NCI-H1930 (cell line): ENCODE data around the gene PHOSPHO1.

Source experiments
- DNase-seq, 2 experiments: peaks; one replicate each; lab custom pipeline; 2025; lab: John Stamatoyannopoulos, UW

Gene PHOSPHO1

DNA sequence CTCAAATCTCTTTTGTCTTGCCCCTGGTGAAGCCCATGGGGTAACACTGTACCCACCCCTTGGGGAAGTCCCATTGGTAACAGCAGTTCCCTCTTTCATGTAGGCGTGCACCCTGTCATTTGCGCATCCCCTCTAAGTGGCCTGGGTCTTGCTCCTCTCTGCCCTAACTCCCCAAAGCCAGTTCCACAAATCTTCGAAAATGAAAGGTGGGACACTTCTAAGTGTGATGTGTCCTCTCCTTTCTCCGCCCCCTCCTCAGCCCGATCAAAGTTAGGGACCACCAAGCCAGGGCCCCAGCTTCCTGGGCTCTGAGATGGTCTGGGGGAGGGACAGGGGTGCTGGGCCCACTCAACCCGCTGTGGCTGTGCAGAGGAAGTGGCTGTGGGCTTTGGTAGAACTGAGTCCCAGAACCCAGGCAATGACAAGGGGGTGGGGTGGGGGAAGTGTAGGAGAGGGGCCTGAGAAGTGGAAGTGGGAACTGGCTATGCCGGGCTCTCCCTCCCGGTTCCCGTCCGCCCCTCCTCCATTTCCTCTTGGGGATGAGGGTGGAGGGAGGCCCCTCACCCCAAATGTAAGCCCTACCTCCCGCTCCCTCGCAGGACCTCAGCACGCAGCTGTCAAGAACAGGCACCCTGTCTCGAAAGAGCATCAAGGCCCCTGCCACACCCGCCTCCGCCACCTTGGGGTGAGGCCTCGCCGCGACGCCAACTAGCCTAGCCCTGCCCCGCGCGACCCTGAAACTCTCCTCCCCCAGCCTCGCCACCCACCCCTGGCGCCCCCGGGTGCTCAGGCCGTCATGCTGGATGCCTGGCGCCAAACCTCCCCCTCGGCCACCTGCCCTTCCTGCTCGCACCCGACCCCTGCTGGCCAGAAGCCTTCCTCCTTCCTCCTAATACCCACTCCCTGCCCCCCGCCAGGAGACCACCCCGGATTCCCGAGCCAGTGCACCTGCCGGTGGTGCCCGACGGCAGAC lies 11.4 kb downstream of the PHOSPHO1 start:
- DNase-seq: no peak

DNA sequence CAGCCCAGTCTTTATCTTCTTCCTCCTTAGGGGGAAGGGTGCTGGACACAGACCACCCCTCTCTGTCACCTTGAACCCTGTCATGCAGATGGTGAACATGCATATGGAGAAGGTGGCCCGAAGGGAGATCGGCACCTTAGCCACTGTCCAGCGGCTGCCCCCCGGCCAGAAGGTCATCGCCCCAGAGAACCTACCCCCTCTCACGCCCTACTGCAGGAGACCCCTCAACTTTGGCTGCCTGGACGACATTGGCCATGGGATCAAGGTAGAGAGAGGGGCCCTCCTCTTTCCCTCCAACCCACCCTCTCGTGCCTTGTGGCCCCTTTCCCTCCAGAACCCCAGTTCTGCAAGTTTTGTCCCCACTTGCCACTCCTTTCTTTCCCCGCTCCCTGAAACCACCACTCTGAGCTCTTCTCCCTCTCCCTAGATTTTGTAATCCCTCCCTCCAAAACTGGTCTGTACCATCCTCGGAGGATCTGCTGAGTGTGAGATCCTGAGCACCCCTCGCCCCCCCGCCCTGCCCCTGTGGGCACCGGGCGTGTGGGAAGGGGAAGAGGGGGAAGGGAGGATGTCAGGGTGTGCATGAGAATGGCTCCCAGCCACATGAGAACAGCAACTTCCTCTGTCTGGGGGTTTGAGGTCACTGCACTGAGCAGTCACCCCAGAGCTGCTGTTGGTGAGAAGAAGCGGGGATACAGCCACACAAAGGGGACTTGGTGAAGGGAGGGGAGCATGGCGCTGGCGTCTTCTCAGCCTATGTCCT lies 12.8 kb downstream of the PHOSPHO1 start:
- no peak for DNase-seq

DNA sequence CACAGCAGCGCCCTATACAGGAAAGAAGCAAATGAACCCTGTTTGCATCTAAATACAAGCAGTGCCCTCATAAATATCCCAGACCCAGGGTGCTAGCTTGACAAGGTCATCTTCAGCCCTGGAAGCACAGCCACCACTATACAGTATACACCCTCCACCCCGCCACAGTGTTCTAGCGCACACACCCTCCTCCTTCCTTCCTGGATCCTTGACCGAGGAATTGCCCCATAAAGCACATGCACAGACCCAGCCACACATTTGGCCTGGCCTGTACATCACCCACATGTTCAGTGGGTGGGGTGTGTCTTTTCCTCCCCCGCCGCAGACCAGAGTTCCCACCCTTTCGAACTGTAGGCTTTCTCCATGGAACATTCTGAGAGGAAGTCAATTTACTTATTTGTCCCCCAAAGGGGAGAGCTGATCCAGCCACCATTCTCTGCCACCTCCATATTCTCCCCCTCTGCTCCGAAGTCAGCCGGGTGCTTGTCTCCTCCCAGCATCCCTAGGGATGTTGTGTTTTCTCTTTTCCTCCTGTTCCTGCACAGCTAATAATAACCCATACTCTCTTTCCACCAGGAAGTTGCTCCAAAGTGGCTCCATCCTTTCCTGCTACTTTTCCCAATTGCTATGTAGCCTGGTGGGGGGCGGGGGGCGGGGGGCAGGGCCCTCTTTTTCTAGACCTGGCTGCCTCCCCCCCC lies 13.5 kb downstream of the PHOSPHO1 start:
- DNase-seq: no peak

DNA sequence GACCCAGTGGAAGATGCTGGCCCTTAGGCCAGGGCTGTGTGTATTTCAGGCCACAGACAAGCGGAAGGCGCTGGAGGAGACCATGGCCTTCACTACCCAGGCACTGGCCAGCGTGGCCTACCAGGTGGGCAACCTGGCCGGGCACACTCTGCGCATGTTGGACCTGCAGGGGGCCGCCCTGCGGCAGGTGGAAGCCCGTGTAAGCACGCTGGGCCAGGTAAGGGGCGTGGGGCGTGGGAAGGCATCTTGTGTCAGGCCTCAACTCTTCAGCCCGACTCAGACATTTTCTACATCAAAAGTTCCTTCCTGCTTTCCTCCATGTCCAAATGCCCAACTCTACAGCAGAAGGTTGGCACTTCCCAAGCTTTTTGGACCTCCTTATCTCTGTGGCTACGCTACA lies 14.1 kb downstream of the PHOSPHO1 start:
- no peak for DNase-seq

DNA sequence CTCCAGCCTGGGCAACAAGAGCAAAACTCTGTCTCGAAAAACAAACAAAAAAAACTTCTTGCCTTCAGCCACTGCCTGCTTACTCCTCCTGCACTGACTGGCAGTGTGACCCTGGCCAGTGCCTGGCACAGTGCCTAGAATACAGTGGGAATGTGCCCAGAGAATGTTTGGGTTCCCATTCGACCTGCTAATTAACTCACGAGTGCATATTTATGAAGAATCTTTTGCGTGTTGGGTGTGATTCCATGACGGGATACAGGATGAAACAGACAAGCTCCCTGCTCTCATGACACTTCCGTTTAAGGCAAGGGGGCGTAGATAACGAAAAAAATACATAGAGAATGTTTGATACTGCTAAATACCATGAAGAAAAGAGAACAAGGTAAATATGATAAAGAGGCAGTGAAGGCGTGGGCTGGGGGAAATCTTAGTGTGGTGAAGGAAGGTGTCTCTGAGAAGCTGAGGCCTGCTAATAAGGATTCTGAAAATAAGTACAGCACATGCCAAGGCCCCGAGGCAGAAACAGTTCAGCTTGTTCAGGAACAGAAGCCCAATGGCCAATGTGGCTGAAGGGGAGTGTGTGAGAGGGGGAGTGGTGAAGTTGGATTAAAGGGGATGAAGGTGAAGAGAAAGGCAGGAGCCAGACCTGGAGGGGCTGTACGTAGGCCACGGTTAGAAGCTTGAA lies 15.8 kb downstream of the PHOSPHO1 start:
- no peak for DNase-seq

DNA sequence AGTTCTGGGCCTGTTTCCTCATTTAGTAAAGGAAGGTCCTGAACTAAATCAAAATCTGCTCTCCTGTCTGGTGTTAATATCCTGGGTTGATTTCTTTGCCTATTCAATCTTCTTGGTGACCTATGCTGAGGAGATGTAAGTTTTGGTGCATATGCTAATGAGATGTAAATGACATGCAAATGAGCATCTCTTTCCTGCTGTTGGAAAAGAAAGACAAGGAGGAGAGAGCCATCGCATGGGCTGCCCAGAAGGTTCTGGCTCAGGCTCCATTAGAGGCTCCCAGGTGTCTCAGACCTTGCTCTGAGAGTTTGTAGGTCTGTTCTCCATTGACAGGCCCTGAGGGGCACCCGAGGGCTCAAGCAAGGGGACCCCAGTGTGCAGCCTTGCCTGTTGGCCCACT lies 16.7 kb downstream of the PHOSPHO1 start:
- DNase-seq: no peak

DNA sequence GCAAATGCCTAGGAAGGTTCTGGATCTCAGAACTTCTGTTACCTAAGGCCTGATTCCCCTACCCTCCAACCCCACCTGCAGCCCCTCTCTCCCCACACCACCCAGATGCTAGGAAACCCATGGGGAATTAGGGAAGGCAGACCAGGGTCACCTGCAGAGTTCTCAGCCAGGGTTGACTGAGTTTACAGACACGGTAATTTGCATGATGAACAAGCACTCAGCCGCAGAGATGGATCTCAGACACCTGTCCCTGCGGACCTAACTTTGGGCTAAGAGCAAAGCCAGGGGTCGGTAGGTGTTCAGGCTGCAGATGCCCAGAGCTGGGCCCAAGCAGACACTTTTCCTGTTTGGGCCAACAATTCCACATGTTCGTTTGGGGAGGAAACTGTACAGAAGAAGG lies 17.2 kb downstream of the PHOSPHO1 start:
- DNase-seq: no peak

DNA sequence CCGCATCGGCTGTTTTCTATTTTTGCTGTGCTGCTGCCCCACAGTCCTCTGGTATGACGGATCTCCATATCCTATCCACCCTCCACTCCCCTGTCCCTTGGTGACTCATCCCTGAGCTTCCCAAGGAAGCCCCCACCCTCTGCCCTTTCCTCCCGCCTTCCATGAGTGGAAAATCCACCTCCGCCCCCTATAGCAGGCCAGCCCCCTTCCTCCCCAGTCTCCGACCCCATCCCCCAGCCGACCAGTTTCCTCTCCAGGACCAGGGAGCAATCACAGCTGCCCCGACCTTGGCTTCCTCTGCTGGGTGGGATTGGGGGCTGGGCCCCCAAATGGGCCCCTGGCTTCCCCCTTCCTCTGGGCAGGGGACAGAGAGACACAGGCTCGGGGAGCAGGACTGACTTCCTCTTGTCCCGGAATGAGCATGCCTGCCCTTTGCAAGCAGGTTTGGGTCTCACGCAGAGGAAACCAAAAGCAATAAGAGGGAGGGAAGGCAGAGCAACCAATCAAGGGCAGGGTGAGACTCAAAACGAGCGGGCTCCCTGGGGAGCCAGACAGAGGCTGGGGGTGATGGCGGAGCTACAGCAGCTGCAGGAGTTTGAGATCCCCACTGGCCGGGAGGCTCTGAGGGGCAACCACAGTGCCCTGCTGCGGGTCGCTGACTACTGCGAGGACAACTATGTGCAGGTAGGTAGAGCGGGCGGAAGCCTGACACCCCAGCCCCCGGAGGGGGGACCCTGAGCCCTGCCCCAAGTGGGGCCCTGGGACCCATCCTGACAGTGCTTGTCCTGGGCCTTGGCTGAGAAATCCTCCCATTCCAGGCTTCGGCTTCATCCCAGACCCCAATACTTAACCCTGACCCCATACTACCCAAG lies 20.2 kb downstream of the PHOSPHO1 start, which contains the start of the genes ABI3 and GNGT2:
TSS of gene ABI3 (plus strand) at position 550 of the 872 bp plus-strand sequence. CDS start at position 568, 18 bp downstream.
TSS of gene GNGT2 (minus strand) at position 417 of the 872 bp plus-strand sequence. CDS start 3,152 bp downstream, outside the sequence.
- no peak for DNase-seq

DNA sequence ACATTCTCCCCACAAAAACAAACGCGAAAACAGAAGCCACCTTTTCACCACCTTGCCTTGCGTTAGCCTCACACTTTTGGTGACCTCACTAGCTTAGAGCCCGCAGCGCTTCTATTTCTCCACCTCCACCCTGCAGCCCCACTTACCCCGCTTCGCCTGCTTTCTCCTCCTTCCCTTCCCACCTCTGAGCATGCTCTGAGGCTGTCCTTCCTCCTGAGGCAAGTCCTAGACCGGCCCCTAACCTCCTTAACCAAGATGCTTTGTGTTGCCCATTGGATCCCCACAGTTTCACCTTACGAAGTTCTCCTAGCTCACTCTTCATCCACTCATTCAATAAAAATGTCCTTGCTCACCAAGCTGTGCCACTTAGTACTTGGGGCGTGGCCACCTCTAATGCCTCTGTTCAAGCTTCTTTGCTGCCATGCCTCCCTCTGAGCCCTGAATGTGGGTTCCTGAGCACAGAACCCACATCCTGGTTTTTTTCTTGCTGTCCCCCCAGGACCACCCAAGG lies 21.5 kb downstream of the PHOSPHO1 start:
- DNase-seq: no peak

DNA sequence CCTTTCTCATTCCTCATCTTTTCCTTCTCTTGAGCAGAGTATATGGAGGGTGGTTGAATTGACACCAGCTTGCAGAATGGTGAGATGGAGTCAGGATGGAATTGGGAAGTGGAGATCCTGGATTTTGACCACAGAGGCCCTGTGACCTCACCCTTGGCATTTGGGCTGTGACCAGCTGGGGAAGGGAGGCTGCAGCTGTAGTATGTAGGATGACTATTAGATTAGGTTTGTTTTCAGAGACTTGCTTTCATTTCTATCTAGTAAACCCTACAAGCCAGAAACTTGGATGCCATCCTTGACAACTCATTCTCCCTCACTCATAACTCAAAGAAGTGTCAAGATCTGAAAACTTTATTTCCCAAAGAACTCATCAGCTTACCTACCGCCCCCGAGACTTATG lies 26.1 kb downstream of the PHOSPHO1 start:
- no peak for DNase-seq

DNA sequence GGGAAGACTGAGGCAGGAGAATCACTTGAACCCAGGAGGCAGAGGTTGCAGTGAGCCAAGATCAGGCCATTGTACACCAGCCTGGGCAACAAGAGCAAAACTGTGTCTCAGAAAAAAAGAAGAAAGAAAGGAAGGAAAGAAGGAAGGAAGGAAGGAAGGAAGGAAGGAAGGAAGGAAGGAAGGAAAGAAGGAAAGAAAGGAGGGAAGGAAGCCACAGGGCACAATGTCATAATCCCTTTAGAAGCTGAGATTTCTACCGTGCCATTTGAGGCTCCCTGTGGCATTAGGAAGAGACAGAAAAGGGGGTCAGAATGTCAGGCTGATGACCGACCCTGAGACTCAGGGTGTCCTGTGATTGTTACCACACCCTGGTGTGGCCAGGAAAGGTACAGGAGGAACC lies 26.8 kb downstream of the PHOSPHO1 start:
- DNase-seq: no peak

DNA sequence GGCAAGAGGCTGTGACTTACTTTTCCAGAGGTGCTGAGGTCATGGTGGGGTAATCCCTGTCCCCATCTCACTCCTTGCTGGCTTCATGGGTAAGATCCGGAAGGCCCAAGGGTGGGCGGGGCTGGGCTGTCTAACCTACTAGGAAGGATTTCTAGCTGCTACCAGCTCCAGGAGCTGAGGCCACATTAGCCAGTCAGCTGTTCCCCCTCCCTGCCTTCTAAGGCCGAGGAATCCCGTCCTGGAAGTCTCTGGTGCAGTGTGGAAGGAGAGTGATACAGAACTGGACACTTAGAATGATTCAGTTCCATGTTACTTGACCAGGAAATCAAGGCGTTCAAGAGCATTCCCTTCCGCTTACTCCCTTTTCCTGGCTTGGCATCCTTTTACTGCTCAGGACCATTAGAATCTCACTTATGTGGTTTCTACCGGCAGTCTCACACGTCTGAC lies 29.1 kb downstream of the PHOSPHO1 start:
- no peak for DNase-seq

DNA sequence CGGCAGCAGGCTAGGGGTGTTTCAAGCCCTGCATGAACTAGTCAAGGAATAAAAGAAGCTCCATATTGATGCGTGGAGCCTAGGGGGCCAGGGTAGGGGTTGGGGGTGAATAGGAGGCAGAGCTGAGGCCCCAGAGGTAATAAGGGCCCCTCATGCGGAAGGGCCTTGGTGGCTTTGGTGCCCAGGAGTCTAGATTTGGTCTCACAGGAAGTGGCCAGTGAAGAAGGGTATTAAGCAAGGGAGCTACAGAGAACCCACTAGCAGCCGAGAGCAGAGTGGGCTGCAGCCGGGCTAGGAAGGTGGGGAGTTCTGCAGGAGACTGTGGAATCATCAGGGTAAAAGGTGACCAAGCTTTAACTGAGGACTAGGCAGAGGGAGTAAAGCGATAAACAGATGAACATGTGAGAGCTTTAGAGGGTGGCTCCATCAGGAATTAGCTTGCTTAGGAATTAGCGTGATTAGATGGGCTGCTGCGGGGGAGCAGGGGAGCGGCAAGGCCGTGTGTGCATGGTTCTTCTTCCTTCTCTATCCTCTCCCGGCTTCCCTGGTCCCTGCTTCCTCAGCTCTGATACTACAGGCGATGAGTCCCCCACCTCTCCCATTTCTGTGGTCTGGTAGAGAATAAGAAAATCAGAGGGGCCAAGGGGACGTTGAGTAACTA lies 30.0 kb downstream of the PHOSPHO1 start:
- no peak for DNase-seq

DNA sequence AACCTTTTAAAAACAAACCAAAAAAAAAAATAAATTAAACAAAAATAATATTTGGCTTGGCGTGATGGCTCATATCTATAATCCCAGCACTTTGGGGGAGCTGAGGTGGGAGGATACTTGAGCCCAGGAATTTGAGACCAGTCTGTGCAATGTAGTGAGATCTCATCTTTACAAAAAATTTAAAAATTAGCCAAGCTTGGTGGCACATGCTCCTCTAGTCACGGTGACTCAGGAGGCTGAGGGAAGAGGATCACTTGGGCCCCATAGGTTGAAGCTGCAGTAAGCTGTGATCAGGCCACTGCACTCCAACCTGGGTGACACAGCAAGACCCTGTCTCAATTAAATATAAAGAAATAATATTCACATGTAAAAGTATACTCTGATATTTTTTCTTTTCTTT lies 32.4 kb downstream of the PHOSPHO1 start:
- DNase-seq: no peak

DNA sequence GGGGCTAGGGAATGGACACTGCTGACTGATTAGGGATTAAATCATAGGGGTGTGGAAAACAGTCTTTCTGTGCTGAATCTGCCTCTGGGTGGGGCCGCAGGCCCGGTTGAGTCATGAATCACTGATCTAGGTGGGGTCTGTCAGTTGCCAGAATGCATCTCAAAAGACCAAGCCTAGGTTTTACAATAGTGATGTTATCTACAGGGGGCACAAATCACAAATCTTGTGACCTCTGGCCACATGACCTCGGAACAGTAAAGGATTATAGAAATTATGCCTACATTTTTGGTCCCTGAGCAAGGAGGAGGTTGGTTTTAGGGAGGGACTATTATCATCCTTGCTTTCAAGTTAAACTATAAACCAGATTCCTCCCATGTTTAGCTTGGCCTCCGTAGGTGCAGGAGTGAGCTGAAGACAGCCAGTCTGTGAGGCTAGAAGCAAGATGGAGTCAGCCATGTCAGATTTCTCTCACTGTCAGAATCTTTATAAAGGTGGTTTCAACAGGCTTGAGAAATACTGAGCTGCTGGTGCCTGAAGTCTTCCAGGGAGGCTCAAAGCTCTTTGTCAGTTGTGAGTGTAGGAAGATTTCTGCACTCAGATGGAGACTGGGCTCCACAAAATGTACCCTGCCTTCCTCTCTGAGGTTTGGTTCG lies 33.1 kb downstream of the PHOSPHO1 start:
- no peak for DNase-seq

DNA sequence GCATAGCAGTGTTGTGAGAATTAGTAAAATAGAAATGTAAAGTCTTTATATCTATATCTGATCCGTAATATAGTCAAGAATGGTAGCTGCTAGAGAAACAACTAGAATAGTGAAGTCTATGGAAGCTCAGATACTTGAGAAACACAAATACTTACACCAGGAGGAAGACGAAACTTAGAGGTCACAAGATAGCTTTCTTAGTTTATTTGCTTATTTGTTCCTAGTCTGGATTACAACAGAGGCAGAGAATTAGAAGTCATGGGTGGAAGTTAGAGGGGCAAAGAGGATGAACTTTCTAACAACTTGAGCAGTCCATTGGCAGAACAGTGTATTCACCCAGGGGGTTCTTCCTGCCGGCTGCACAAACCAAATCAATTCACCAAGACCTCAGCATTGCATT lies 34.1 kb downstream of the PHOSPHO1 start:
- no peak for DNase-seq

DNA sequence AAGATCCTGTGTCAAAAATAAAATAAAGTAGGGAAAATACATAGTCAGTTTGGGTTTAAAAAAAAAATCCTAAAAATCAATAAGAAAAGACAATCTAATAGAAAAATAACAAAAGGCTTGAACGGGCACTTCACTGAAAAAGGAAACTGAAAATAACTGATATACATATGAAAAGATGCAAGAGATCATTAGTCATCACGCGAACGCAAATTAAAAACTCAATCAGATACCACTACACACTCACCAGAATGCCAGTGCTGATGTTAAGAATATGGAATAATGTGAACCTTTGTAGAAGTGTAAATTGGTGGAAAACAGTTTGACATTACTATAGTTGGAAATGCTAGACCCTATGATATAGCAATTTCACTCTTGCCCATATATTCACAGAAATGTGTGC lies 34.8 kb downstream of the PHOSPHO1 start:
- DNase-seq: no peak

DNA sequence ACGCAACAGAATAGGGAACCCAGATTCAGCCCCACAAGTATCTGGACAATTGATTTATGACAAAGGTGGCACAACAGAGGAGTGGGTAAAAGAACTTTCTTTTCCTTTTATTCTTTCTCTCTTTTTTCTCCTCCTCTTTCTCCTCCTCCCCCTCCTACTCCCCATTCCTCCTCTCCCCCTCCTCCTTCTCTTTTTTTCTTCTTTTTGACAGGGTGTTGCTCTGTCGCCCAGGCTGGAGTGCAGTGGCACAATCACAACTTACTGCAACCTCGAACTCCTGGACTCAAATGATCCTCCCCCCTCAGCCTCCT lies 36.3 kb downstream of the PHOSPHO1 start:
- DNase-seq: no peak

DNA sequence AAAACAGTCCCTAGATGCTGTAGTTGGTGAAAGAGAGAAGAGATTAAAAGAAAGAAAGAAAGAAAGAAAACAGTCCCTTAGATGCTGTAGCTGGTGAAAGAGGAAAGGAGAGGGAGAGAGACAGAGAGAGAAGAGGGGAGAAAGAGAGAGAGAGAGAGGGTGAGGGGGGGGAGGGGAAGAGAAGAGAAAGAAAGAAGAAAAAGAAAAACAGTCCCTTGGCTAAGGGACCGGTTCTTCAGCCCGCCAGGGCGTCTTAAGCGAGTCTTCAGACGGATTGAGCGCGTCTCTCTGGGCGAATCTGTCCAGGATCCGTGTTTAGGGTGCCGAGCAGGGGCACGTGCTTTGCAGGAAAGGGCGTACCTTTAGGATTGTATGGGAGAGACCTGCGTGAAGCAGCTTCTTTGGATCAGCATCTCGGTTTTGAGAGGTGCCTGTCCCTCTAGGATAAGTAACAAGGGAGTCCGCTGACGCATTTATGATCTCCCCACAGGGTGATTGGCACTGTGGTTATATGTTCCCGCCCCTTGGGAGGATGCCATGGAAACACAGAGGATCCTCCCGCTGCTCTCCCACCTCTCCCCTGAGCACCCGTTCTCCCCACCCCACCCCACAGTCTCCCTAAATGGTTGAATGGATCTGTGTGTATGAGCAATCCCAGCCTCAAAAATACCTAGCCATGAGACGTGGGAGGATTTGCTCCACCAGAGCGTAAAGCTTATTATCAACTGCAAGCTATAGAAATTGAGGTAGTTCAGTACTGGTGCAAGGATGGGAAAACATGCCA lies 36.9 kb downstream of the PHOSPHO1 start:
- peak; percentile 6 to 22 for DNase-seq
